D721Med (cell line): Measurements from ENCODE around the gene PCBP4.
A peak's percentile ranks its signal among the peaks of the same experiment; 100 is the strongest.

Experiments
- DNase-seq: peaks from one replicate; pipeline ENCODE4 v3.0.0; 2011; ENCODE audit warnings: low spot score; ENCODE audit not compliant: insufficient read length
- FAIRE-seq: peaks from 2 replicates; lab custom pipeline; 2011; peaks lifted over from hg19 to GRCh38; lab: Jason Lieb, UNC
- CTCF ChIP-seq: IDR thresholded peaks from 2 replicates; pipeline ENCODE4 v1.5.1; 2012; ENCODE audit warnings: mild to moderate bottlenecking, control low read depth; ENCODE audit not compliant: insufficient read depth; ENCODE audit errors: missing control alignments

The PCBP4 gene

GRCh38 chr3:51969841-51970240 is 2.6 kb upstream of the PCBP4 start:
- TF ChIP-seq CTCF, result no peak
- FAIRE-seq, result no peak
- DNase-seq, result no peak

- DNase-seq (no peak), FAIRE-seq (peak; percentile 38)
- TF ChIP-seq CTCF, result no peak
Measured at GRCh38 chr3:51968883-51969678, 1.8 kb upstream of the PCBP4 start.

GRCh38 chr3:51968170-51968775 is 1.0 kb upstream of the PCBP4 start:
- DNase-seq (no peak), FAIRE-seq (no peak)
- TF ChIP-seq CTCF, result no peak

GRCh38 chr3:51966922-51967383 is 301 bp downstream of the PCBP4 start:
- FAIRE-seq (no peak), DNase-seq (no peak)
- no peak for TF ChIP-seq CTCF

GRCh38 chr3:51966486-51966885 is 768 bp downstream of the PCBP4 start:
- no peak for FAIRE-seq
- DNase-seq, result no peak
- TF ChIP-seq CTCF, result no peak

- no peak for FAIRE-seq
- no peak for DNase-seq
- no peak for TF ChIP-seq CTCF
Measured at GRCh38 chr3:51966016-51966415, 1.2 kb downstream of the PCBP4 start.

- FAIRE-seq, result no peak
- no peak for DNase-seq
- no peak for TF ChIP-seq CTCF
Measured at GRCh38 chr3:51964521-51964920, 2.7 kb downstream of the PCBP4 start.
